GM18858 (cell line): Measurements from ENCODE around the gene DNASE2.

Experiments used
- ATAC-seq: cut with Tn5 transposase; IDR thresholded peaks from one replicate; pipeline ENCODE4 v1.9.1; 2021; ENCODE audit not compliant: unreplicated experiment

DNASE2 gene

GRCh38 chr19:12836529-12836863, 44.8 kb downstream of the DNASE2 start:
- ATAC-seq = no peak

DNA sequence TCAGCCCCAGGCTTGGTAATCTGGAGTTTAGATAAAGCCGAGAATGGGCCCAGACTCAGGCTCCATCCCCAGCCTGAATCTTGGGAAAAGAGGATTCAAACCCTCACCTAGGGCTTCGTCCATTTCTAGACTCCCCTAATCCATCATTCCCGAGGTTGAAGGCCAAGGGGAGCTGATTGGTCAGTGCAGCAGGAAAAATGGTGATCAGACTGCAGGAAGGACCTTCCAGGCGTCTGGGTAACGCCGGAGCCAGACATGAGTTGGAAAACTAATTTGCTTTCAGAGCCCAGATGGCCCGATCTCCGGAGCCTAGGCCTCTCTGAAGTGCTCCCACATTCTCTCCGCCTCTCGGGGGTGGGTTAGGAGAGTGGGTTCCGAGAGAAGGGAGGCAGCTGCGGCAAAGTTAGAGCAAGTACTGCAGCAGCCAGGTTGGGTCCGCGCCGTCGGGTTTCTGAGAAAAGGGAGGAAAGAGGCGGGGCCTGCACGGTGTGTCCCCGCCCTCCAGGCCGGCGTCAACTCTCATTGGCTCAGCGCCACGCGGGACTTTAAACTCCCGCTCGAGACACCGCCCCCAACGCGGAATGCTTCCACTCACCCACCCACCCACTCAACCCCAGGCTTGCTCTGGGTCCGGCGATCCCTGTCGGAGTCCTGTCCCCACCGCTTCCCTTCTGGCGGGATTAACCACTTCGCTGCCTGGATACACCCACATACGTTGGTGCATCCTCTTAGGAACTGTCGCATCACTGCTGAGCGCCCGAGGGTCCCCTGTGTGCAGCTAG, 46.1 kb downstream of the DNASE2 start:
- no peak for ATAC-seq

- ATAC-seq = no peak
Observed at GRCh38 chr19:12834566-12834943, 46.7 kb downstream of the DNASE2 start, which contains the start of gene RTBDN. TSS of gene RTBDN (minus strand) at chr19:12834579. CDS start at chr19:12829979, 4,600 bp downstream.

GRCh38 chr19:12833738-12834565, 47.3 kb downstream of the DNASE2 start:
- no peak for ATAC-seq

- ATAC-seq = no peak
Observed at GRCh38 chr19:12833418-12833737, 47.9 kb downstream of the DNASE2 start.

DNA sequence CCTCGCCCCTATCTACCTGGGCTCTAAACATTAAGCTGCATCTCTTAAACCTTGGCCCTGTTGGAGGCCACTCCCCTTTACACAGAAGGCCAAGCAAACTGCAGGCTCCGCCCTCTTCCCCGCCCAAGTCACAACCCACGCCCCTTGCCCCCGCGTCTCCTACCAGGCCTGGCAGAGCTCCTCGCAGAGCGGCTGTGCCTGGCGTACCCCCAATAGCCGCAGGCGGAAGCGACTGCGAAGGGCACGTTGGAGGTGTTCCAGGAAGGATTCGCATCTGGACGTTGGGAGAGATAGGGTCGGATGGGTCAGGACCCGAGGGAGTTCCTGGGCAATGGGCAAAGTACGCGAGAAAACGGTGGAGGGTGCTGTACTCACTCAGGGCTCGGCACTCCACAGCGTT, 52.8 kb downstream of the DNASE2 start:
- no peak for ATAC-seq

DNA sequence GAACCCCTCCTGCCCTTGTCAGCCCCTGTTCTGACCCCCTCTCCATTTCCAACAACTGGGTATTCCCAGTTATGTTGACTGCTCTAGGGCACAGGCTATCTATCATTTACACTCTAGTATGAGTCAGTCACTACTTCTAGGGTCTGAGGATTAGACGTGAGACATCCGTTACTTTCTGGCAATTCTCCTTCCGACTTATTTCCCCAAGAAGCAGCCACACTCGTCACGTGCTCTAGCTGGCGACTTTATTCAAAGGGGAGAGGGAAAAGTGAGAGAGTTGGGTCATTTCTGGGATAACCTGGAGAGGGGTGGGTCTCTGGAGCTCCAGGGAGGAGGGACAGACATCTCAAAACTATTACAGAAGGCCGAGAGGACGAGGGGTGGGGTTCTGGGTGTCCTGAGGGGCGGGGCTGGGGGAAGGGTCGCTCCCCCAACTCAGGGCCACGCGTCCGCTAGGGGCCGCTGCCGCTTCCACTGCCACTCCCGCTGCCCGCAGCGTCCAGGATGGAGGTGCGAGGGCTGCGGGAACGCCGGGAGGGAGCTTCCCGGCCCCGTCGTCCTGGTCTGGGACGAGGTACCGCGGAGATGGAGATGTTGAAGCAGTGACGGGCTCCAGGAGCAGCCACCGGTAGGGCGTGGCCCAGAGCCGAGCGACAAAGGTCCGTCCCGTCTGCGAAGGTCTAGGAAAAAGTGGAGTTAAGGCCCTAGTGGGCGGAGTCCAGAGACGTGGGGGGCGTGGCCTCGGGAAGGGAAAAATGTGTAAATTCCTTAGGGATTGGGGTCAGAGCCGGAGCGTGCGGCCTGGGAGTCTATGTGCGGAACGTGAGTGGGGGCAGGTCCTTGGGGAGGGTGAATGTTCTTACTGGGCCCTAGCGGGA, 55.8 kb downstream of the DNASE2 start:
- ATAC-seq = no peak
